Measurements from ENCODE around the gene SEZ6L2.

GRCh38 chr16:29906520-29907244 lies 7.3 kb upstream of the SEZ6L2 start:
- TF ChIP-seq POLR2A (IDR thresholded peaks at IDR 0.05) (no peak), CTCF (IDR thresholded peaks at IDR 0.05) (no peak), POLR2AphosphoS5 (IDR thresholded peaks at IDR 0.05; ENCODE audit: insufficient read depth in 1 of 2, low read depth in 1 of 2) (no peak)

Measured in vagina (tissue), 2 donors.